MM.1S (cell line): ENCODE data around the gene PLEKHA5.
"Not testable (repeated sequence)": the region's sequence is repeated elsewhere in the genome, so short reads cannot be mapped to it uniquely, and the experiment has no call there.

Source experiments
- DNase-seq: peaks from one replicate; pipeline ENCODE4 v3.0.0-alpha.2; 2015
- H2AFZ ChIP-seq: fragments of 300-600 bp; sonication (generic); 2 replicates; pipeline ENCODE4 v1.6.0; 2016; ENCODE audit warnings: antibody characterized with exemption, low read length
- H3F3A ChIP-seq: fragments of 300-600 bp; sonication (generic); 2 replicates; pipeline ENCODE4 v1.6.1; 2016; ENCODE audit warnings: mild to moderate bottlenecking, antibody characterized with exemption, low read length, moderate library complexity, mixed read lengths; ENCODE audit not compliant: insufficient read depth
- H3K27ac ChIP-seq: fragments of 300-600 bp; sonication (generic); 2 replicates; pipeline ENCODE4 v1.5.1; 2016; ENCODE audit warnings: mild to moderate bottlenecking, low read length
- H3K27me3 ChIP-seq: fragments of 300-600 bp; sonication (generic); replicated peaks from 2 replicates; pipeline ENCODE4 v1.6.0; 2016; ENCODE audit warnings: low read length; ENCODE audit not compliant: insufficient read depth
- H3K36me3 ChIP-seq: fragments of 300-600 bp; sonication (generic); replicated peaks from 2 replicates; pipeline ENCODE4 v1.6.1; 2016; ENCODE audit warnings: mild to moderate bottlenecking, low read length, mixed read lengths; ENCODE audit not compliant: insufficient read depth
- H3K4me1 ChIP-seq: fragments of 300-600 bp; sonication (generic); 2 replicates; pipeline ENCODE4 v1.6.1; 2016; ENCODE audit warnings: low read length, mixed read lengths
- H3K4me2 ChIP-seq: fragments of 300-600 bp; sonication (generic); 2 replicates; pipeline ENCODE4 v1.6.0; 2016; ENCODE audit warnings: low read depth, low read length
- H3K4me3 ChIP-seq: fragments of 300-600 bp; sonication (generic); 2 replicates; pipeline ENCODE4 v1.5.1; 2016; ENCODE audit warnings: low read length, mixed read lengths
- H3K79me2 ChIP-seq: fragments of 300-600 bp; sonication (generic); 2 replicates; pipeline ENCODE4 v1.6.1; 2016; ENCODE audit warnings: mixed run types, low read length, mixed read lengths
- H3K9ac ChIP-seq: fragments of 300-600 bp; sonication (generic); 2 replicates; pipeline ENCODE4 v1.6.1; 2016; ENCODE audit warnings: low read length, mixed read lengths
- H3K9me2 ChIP-seq: fragments of 300-600 bp; sonication (generic); replicated peaks from 2 replicates; pipeline ENCODE4 v1.6.1; 2016; ENCODE audit warnings: mild to moderate bottlenecking, low read length, mixed read lengths; ENCODE audit not compliant: insufficient read depth
- H3K9me3 ChIP-seq: fragments of 300-600 bp; sonication (generic); replicated peaks from 2 replicates; pipeline ENCODE4 v1.6.1; 2016; ENCODE audit warnings: mild to moderate bottlenecking, low read length, mixed read lengths; ENCODE audit not compliant: insufficient read depth
- H4K20me1 ChIP-seq: fragments of 300-600 bp; sonication (generic); 2 replicates; pipeline ENCODE4 v1.6.1; 2016; ENCODE audit warnings: mild to moderate bottlenecking, low read length, moderate library complexity, mixed read lengths; ENCODE audit not compliant: insufficient read depth
- EZH2 ChIP-seq: fragments of 300-600 bp; sonication (generic); optimal IDR thresholded peaks from 2 replicates; pipeline ENCODE3; 2017; ENCODE audit warnings: low read depth, mild to moderate bottlenecking, antibody characterized with exemption, low read length, mixed read lengths
- EZH2phosphoT487 ChIP-seq: fragments of 300-600 bp; sonication (generic); IDR thresholded peaks from 2 replicates; pipeline ENCODE4 v1.6.1; 2018; ENCODE audit warnings: antibody characterized with exemption, low read length
- TF ChIP-seq, protein P1 (sequence below): fragments of 300-600 bp; sonication (generic); IDR thresholded peaks from 2 replicates; pipeline ENCODE4 v1.5.1; 2016; ENCODE audit warnings: antibody characterized with exemption, low read length, mixed read lengths

The PLEKHA5 gene

DNA sequence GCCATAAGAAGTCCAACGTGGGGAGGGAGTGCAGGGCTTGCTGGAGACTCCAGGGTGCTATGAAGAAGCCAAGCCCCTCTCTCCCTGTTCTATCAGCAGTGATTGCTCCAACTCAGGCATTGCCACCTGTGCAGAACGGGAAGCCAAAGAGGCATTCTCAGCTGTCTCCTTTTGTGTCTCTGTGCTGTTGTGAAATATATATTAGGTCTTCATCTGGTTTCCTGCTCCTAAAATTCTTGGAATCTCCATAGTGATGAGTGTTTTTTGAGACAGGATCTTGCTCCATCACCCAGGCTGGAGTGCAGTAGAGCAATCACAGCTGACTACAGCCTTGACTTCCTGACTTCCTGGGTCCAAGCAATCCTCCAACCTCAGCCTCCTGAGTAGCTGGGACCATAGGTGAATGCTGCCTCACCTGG lies 258.6 kb downstream of the PLEKHA5 start:
- DNase-seq: no peak
- Histone ChIP-seq H4K20me1 (no peaks in the 10 kb centered on the region), H3K4me2 (no peak overlapping the region), H3K4me3 (no peak overlapping the region), H3K36me3 (no peaks in the 10 kb centered on the region), H3F3A (no peaks in the 10 kb centered on the region), H3K4me1 (no peaks in the 10 kb centered on the region), H3K9ac (no peak overlapping the region), H2AFZ (no peak overlapping the region), H3K79me2 (no peaks in the 10 kb centered on the region), H3K9me3 (no peaks in the 10 kb centered on the region), H3K27ac (no peak overlapping the region), H3K27me3 (no peaks in the 10 kb centered on the region), H3K9me2 (no peaks in the 10 kb centered on the region)
- TF ChIP-seq, protein P1, sequence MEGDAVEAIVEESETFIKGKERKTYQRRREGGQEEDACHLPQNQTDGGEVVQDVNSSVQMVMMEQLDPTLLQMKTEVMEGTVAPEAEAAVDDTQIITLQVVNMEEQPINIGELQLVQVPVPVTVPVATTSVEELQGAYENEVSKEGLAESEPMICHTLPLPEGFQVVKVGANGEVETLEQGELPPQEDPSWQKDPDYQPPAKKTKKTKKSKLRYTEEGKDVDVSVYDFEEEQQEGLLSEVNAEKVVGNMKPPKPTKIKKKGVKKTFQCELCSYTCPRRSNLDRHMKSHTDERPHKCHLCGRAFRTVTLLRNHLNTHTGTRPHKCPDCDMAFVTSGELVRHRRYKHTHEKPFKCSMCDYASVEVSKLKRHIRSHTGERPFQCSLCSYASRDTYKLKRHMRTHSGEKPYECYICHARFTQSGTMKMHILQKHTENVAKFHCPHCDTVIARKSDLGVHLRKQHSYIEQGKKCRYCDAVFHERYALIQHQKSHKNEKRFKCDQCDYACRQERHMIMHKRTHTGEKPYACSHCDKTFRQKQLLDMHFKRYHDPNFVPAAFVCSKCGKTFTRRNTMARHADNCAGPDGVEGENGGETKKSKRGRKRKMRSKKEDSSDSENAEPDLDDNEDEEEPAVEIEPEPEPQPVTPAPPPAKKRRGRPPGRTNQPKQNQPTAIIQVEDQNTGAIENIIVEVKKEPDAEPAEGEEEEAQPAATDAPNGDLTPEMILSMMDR: no peak
- TF ChIP-seq EZH2 (no peak), EZH2phosphoT487 (no peak)

DNA sequence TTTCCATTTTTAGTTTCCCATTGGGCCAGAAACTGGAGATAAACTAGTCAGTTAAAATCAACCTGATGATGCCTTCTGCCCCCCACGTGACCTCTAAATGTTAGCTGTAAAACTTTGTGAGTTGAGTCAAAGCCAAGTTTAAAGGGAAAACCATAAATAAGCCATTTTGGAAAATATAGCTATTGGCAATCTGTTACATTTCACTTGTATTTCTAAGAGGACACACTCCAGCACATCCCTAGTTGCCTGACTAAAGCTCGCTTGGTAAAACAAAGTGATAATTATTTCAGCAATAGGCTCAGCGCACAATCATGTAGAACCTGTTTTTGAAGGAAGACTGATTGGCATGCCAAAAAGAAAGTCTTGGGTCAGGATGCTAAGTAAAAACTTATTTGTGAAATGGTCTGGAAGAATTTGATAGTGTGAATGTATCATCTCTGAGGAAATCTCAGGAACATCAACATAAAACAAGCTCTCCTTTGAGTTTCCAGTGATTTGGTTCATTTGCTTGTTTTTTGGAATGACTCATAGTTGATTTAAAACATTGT lies 260.6 kb downstream of the PLEKHA5 start:
- no peaks in the 10 kb centered on the region for H3K9me2 ChIP-seq
- no peaks in the 10 kb centered on the region for H3K27me3 ChIP-seq
- H3K4me1 ChIP-seq: no peaks in the 10 kb centered on the region
- no peak overlapping the region for H3K4me2 ChIP-seq
- H3K36me3 ChIP-seq: no peaks in the 10 kb centered on the region
- no peak overlapping the region for H3K4me3 ChIP-seq
- no peak for TF ChIP-seq EZH2phosphoT487
- TF ChIP-seq EZH2: no peak
- TF ChIP-seq, protein P1: no peak
- no peak overlapping the region for H3K9ac ChIP-seq
- no peak overlapping the region for H2AFZ ChIP-seq
- no peak for DNase-seq
- no peaks in the 10 kb centered on the region for H3F3A ChIP-seq
- no peak overlapping the region for H3K27ac ChIP-seq
- no peaks in the 10 kb centered on the region for H3K9me3 ChIP-seq
- H3K79me2 ChIP-seq: no peaks in the 10 kb centered on the region
- H4K20me1 ChIP-seq: no peaks in the 10 kb centered on the region

DNA sequence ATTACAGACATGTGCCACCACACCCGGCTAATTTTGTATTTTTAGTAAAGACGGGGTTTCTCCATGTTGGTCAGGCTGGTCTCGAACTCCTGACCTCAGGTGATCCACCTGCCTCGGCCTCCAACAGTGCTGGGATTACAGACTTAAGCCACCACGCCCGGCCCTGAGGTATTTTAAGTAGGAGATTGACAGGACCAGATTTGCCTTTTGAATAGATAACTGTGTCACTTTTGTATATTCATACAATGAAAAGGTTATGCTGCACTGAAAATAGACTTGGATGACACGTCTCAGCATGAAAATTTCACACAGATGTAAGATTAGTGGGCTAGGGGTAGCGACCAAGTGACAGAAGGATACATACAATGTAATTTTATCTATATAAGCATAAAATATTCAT lies 263.1 kb downstream of the PLEKHA5 start:
- not testable (repeated sequence) for H2AFZ ChIP-seq, H3K4me3 ChIP-seq, H4K20me1 ChIP-seq

DNA sequence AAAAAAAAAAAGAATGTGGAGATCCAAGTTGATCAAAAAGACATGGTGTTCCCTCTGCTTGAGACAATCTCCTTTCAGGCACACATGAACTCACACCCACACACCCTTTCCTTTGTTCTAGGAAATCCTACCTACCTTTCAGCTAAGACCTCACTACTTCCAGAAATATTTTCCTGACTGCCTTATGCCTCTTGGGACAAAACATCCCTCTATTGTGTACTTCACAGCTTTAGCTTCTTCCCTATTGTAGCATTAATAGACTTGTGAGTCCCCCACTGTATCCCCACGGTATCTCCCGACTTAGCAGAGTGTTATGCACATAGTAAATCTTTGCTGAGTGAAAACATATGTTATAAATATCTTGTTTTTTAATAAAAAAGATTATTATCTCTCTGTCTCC lies 264.9 kb downstream of the PLEKHA5 start:
- Histone ChIP-seq H3K79me2 (no peaks in the 10 kb centered on the region), H3K27ac (no peak overlapping the region), H3K36me3 (no peaks in the 10 kb centered on the region), H3K4me2 (no peak overlapping the region), H3K9me2 (no peaks in the 10 kb centered on the region), H3F3A (no peaks in the 10 kb centered on the region), H2AFZ (no peak overlapping the region), H3K9me3 (no peaks in the 10 kb centered on the region), H3K4me3 (no peak overlapping the region), H3K4me1 (no peaks in the 10 kb centered on the region), H4K20me1 (no peaks in the 10 kb centered on the region), H3K27me3 (no peaks in the 10 kb centered on the region), H3K9ac (no peak overlapping the region)
- TF ChIP-seq EZH2phosphoT487 (no peak), EZH2 (no peak)
- TF ChIP-seq, protein P1: no peak
- DNase-seq: no peak

More for the DNA sequence above, 263.1 kb downstream of the PLEKHA5 start:
- H3K27me3 ChIP-seq, H3K4me1 ChIP-seq, H3K9me2 ChIP-seq, DNase-seq, H3K27ac ChIP-seq, H3F3A ChIP-seq, H3K4me2 ChIP-seq, H3K36me3 ChIP-seq, H3K9ac ChIP-seq, H3K9me3 ChIP-seq, H3K79me2 ChIP-seq: not testable (repeated sequence)
